GM19463 (cell line): ENCODE measurements around the gene INPP5B.
"Not testable (repeated sequence)": the region's sequence is repeated elsewhere in the genome, so short reads cannot be mapped to it uniquely, and the experiment has no call there.

Experiments used
- ATAC-seq: cut with Tn5 transposase; IDR thresholded peaks from one replicate; pipeline ENCODE4 v1.9.1; 2021; ENCODE audit warnings: mild to moderate bottlenecking, moderate library complexity; ENCODE audit not compliant: unreplicated experiment

INPP5B gene

DNA sequence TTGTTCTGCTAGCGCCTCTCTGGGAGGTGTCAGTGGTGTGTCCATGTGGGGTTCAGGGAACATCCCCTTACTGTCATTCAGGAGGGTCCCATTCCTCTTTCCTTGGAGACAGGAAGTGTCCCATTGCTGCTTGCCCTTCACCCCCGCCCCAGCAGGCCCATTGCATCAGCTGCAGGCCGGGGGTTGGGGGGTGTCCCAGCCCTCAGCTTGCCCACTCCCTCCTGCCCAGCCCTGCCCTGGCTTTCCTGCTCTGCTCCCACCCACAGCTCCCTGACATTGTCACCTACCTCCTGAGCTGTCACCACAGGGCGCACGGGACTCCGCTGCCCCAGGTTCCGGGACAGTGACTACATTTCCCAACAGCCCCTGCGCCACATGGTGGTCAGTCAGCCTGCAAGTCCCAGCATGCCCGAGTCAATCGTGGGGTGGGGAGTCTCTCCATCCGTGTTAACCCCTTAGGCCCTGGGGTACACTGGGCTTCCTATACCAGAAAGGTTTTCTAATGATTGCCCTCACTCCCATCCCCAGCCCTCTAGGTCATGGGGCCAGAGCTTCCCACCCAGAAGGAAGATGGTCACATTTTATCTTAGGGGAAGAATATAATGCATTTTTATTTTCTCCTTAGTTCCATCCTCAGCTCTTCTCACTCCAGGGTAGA is at the start of gene INPP5B:
Gene INPP5B, minus strand, starts transcription at position 351 of the 658 bp plus-strand sequence. CDS start 745 bp downstream, outside the sequence.
- ATAC-seq = peak; percentile 91

GRCh38 chr1:37995751-37996345 is 49.0 kb upstream of the INPP5B start:
- ATAC-seq = no peak

DNA sequence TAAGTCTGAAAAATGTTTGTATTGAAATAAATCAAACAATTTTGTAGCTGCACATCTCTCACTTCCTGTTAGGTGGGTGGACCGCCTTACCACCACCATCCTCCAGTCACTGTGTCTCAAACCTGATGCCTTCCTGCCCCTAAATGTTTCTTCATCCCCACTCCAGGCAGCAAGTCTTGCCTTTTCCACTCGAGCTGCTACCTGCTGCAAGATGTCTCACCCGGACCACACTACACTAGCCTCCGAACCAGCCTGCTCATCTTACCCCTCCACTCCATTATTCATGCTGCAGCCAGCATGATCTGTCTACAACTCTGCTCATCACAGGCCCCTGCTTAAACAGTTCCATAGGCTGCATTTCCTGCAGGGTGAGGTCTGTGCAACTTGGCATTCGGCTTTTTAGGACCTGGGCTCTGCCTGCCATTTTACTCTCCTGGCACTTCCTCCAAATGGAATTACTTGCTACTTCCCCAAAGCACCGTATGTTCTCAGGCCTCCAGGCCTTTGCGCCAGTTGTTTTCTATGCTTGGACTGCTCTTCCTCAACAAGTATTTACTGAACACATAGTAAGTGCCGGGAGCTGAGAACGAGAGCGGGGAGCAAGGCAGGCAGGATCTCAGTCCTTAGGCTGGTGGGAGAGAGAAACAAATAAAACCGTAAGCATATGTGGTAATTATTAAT is 48.2 kb upstream of the INPP5B start:
- no peak for ATAC-seq

DNA sequence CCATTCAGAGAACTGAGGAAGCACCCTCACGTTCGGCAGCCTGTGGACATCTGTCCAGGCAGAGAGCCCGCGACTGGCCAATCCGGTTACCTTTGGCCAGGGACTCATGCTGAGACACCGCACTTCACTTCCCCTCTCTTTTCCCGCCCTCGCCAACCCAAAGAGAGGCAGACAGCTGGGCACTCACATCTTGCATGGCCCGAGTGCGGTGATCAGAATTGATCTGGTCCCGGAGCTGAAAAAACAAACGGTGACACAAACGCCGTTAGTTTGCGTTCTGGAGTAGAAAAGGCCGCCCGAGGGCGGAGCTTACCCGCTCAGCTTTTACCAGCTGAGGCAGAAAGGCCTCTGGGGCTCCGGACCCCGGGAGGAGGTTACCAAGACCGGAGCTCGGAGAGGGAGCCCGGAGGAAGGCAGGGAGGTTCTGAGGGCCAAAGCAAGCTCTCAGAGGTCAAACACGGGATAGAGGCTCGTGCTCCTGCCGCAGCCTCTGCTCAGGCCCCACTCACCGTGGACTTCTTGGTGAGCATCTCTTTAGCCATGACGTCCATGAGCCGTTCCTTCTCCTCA is 42.6 kb upstream of the INPP5B start:
- no peak for ATAC-seq

DNA sequence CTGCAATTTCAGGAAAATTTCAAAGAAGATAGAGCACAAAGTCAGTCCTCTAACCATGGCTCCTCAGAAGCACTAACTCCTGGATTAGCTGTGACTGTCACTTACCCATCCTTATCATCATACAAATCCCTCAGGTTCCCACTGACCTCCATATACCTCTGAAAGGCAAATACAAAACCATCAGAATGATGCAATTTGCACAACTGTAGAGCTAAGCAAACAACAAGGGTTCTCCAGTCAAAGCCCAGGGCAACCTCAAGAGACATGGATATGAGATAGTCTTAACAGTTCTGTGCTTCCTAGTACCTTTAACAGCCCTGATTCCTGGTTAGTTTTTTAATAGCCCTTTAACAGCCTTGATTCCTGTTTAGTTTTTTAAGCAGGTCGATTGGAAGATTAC is 40.8 kb upstream of the INPP5B start:
- no peak for ATAC-seq

- ATAC-seq = no peak
Measured at GRCh38 chr1:37983546-37983945, 36.7 kb upstream of the INPP5B start.

- ATAC-seq = no peak
Measured at GRCh38 chr1:37978541-37978940, 31.7 kb upstream of the INPP5B start.

- not testable (repeated sequence) for ATAC-seq
Measured at GRCh38 chr1:37975083-37975482, 28.2 kb upstream of the INPP5B start.

GRCh38 chr1:37974567-37974966 is 27.7 kb upstream of the INPP5B start:
- no peak for ATAC-seq

- not testable (repeated sequence) for ATAC-seq
Measured at GRCh38 chr1:37973684-37974083, 26.8 kb upstream of the INPP5B start.

DNA sequence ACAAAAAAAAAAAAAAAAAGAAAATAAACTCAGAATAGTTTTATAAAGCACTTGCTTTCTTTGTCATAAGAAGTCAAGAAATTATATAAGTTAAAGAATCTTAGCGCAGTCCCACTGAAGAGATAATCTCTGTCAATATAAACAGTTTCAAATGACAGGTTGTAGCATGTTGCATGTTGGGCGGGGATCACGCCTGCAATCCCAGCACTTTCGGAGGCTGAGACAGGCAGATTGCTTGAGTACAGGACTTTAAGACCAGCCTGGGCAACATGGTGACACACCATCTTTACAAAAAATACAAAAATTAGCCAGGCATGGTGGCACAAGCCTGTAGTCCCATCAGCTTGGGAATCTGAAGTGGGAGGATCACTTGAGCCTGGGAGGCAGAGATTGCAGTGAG is 18.4 kb upstream of the INPP5B start:
- no peak for ATAC-seq

- not testable (repeated sequence) for ATAC-seq
Measured at GRCh38 chr1:37964106-37964505, 17.3 kb upstream of the INPP5B start.

DNA sequence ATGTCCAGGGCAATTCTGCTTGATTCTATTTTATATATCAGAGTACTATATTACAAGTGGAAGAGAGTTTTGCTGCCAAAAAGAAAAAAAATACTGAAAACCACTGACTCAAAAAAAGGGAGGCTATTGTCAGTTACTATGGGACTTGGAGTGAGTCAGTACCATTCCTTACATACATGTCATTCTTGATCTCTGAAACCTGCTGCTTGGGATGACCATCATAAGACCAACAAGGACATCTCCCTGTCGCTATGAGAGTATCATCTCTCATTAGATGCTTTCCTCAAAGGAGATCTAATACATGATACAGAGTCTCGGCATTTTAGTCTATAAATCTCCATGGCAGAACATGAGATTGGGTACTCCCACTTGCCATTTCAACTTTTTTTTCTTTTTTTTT is 11.8 kb upstream of the INPP5B start:
- ATAC-seq = no peak

DNA sequence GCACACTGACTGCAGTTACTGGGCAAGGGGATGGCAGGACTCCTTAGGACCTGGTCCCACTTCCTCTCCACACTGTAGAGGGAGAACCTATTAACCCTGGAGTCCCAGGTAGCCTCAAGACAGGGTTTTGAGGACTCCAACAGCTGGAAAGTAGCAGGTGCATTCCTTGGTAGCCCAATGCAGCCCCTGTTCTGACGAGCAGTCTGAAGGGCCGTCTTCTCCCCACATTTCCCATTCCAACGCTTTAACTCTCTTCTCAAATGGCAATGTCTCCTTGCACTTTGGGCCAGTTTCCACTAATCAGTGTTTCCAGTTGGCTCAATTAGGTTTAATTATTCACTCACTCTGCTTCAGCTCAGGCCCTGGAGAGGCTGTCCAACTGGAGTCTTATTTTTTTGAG is 8.8 kb upstream of the INPP5B start:
- no peak for ATAC-seq

- ATAC-seq = no peak
Measured at GRCh38 chr1:37954316-37954971, 7.6 kb upstream of the INPP5B start.

GRCh38 chr1:37952738-37953137 is 5.9 kb upstream of the INPP5B start:
- no peak for ATAC-seq

DNA sequence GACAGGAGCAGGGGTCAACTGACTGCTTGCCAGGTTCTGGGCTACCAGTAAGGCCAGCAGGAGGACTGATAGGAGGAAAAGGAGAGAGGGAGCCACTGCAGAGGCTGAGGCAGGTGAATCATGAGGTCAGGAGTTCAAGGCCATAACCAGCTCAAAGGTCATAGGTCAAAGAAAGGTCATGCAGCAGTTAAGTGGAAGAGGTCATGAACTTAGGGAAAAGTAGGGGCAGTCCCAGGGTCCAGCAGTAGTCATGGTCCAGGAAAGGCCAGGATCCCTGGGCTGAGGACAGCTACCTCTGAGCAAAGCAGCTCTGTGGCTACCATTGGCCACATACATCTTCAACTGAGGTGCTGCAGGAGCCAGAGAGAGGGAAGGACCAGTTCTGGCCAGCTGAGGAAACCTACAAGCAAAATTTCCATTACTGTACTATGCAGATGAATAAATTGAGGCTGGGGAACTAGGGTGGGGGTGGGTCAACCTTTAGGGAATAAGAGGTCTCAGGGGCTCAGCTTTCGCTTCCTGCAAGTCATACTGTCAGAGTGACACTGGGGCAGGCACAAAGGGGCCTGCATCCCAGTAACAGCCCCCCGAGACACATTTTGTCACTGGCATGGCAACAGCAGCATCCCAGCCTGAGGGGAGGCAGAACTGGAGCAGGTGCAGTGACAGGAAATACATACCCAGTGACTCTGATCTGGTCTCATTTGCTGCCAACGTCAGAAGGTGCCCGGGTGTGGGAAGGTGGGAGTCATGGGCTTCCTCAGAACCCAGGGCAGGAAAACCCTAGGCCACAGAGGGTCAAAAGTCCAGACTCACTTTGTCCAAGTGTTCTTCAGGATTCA is 5.2 kb upstream of the INPP5B start:
- no peak for ATAC-seq

DNA sequence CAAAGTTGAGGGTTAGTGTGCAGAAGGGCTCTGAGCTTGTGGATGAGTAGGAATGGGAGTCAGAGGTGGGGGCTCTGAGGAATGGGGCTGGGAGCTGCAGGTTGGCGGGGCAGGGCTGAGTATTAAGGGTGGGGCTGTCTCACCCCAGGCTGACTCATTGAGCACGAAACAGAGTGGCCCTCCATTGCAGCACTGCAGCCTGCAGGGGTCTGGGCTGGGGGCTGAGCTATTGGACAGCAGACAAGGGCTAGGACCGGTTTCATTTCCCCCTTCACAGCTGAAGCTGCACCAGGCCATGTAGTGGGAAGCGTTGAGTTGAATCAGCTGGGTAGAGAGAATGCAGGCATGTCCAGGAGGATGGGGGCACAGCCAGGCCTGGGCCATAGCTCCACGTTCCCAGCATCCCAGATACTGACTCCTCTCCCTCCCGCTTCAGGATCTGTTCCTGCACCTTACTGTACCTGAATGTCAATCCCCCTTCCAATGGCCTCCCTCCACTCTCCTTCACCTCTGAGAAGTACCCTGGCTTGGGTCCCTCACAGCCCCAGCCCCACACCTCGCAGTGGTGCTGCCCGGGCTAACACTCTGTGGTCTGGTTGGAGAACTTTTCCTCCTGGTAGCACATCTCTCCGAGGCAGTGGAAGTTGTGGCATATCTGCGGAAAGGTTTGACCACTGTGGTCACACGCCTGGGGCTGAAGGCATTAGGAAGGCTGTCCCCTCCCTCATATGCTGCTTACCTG is 4.4 kb upstream of the INPP5B start:
- ATAC-seq = no peak

- no peak for ATAC-seq
Measured at GRCh38 chr1:37949524-37950152, 2.8 kb upstream of the INPP5B start.
